SK-N-SH (cell line): ENCODE results near the gene PDLIM5.
A peak's percentile ranks its signal among the peaks of the same experiment; 100 is the strongest.

ENCODE experiments used
- CHD2 ChIP-seq: fragments of 150-350 bp; IDR thresholded peaks from 2 replicates; pipeline ENCODE4 v1.6.1; 2018; ENCODE audit warnings: low read length; ENCODE audit not compliant: partially characterized antibody
- CTCF ChIP-seq: fragments of 200-600 bp; sonication (generic); IDR thresholded peaks from 2 replicates; pipeline ENCODE4 v1.6.1; 2017; ENCODE audit warnings: antibody characterized with exemption, mild to moderate bottlenecking, moderate library complexity
- EZH2phosphoT487 ChIP-seq: fragments of 200-600 bp; sonication (generic); IDR thresholded peaks from 2 replicates; pipeline ENCODE4 v1.6.1; 2017; ENCODE audit warnings: low read depth, mixed run types, mild to moderate bottlenecking, antibody characterized with exemption, moderate library complexity, borderline replicate concordance
- NRF1 ChIP-seq: IDR thresholded peaks from 2 replicates; pipeline ENCODE4 v1.6.1; 2012; ENCODE audit warnings: low read depth, mild to moderate bottlenecking, low read length
- POLR2AphosphoS5 ChIP-seq: IDR thresholded peaks from 2 replicates; pipeline ENCODE4 v1.6.1; 2012; ENCODE audit warnings: low read depth, low read length
- SMC3 ChIP-seq: IDR thresholded peaks from 2 replicates; pipeline ENCODE4 v1.6.1; 2012; ENCODE audit warnings: low read depth, low read length, improper control_type of control experiment
- USF2 ChIP-seq: fragments of 150-350 bp; IDR thresholded peaks from 2 replicates; pipeline ENCODE4 v1.6.1; 2017; ENCODE audit warnings: antibody characterized with exemption, low read length, low read depth, borderline replicate concordance
- TF ChIP-seq, protein P1 (sequence below): IDR thresholded peaks from 2 replicates; pipeline ENCODE4 v1.6.1; 2012; ENCODE audit warnings: mild to moderate bottlenecking, low read depth, low read length, moderate library complexity

- no peak for TF ChIP-seq CTCF
- no peak for TF ChIP-seq USF2
- TF ChIP-seq EZH2phosphoT487, result no peak
- no peak for TF ChIP-seq POLR2AphosphoS5
- TF ChIP-seq, protein P1, sequence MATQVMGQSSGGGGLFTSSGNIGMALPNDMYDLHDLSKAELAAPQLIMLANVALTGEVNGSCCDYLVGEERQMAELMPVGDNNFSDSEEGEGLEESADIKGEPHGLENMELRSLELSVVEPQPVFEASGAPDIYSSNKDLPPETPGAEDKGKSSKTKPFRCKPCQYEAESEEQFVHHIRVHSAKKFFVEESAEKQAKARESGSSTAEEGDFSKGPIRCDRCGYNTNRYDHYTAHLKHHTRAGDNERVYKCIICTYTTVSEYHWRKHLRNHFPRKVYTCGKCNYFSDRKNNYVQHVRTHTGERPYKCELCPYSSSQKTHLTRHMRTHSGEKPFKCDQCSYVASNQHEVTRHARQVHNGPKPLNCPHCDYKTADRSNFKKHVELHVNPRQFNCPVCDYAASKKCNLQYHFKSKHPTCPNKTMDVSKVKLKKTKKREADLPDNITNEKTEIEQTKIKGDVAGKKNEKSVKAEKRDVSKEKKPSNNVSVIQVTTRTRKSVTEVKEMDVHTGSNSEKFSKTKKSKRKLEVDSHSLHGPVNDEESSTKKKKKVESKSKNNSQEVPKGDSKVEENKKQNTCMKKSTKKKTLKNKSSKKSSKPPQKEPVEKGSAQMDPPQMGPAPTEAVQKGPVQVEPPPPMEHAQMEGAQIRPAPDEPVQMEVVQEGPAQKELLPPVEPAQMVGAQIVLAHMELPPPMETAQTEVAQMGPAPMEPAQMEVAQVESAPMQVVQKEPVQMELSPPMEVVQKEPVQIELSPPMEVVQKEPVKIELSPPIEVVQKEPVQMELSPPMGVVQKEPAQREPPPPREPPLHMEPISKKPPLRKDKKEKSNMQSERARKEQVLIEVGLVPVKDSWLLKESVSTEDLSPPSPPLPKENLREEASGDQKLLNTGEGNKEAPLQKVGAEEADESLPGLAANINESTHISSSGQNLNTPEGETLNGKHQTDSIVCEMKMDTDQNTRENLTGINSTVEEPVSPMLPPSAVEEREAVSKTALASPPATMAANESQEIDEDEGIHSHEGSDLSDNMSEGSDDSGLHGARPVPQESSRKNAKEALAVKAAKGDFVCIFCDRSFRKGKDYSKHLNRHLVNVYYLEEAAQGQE, result peak; percentile 94
- TF ChIP-seq CHD2, result no peak
- TF ChIP-seq SMC3, result no peak
- no peak for TF ChIP-seq NRF1
Observed at GRCh38 chr4:94603170-94603747, 151.5 kb downstream of the PDLIM5 start.
